Mammary epithelial cell (primary cell): ENCODE results near the gene LIPK.

Experiments
- CTCF ChIP-seq, 2 donors: IDR thresholded peaks in 1 of 2; conservative IDR thresholded peaks in 1 of 2; 2 replicates each; pipeline ENCODE4 v1.5.1; 2011 to 2012; ENCODE audit warnings: inconsistent platforms in 2 of 2, low read length in 2 of 2, mild to moderate bottlenecking in 2 of 2, control low read depth in 1 of 2, low read depth in 1 of 2; ENCODE audit not compliant: insufficient read depth in 1 of 2; ENCODE audit errors: extremely low read depth in 1 of 2
- EZH2 ChIP-seq: IDR thresholded peaks from 2 replicates; pipeline ENCODE4 v1.6.1; 2012; ENCODE audit warnings: low read length, inconsistent platforms, borderline replicate concordance

DNA sequence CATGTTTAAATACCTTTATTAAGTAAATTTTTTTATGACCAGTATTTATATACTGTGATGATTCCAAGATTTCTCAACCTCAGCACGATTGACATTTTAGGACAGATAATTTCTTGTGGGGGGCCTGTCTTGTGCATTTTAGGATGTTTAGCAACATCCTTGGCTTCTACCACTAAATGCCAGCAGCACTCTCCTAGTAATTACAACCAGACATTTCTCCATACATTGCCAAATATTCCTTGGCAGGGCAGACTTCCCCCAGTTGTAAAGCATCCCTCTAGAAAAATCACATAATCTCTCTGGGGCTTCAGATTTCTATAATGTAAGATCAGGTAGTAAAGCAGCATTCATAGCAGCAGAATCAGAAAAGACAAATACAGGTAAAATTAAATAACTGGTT is 88.7 kb downstream of the LIPK start:
- TF ChIP-seq CTCF (conservative IDR thresholded peaks at IDR 0.05 in 1 of 2, IDR thresholded peaks at IDR 0.05 in 1 of 2; ENCODE audit: extremely low read depth in 1 of 2, insufficient read depth in 1 of 2, low read depth in 1 of 2, low read length in 2 of 2), result no peak
- no peak for TF ChIP-seq EZH2
